Esophagus squamous epithelium (tissue), 5 donors: Measurements from ENCODE around the gene MTMR3. TPM values are rescaled to one million over a fixed set of nuclear protein-coding genes. Genes with fewer than 3 reads are reported as not detected.
"Not testable (repeated sequence)": the region's sequence is repeated elsewhere in the genome, so short reads cannot be mapped to it uniquely, and the experiment has no call there.

Experiments used
- DNase-seq: peaks from one replicate; lab custom pipeline; 2025; lab: John Stamatoyannopoulos, UW
- H3K27ac ChIP-seq, 4 donors: fragments of 200-600 bp; sonication (generic); one replicate each; pipeline ENCODE4 v1.5.1; 2016 to 2019; ENCODE audit warnings: mild to moderate bottlenecking in 1 of 4
- H3K27me3 ChIP-seq, 4 donors: fragments of 200-600 bp; sonication (generic); 1 replicate in 3 of 4; 2 replicates in 1 of 4; pipeline versions ENCODE4 v1.5.1 to v1.6.0; 2017 to 2021; ENCODE audit warnings: antibody characterized with exemption in 1 of 4
- H3K36me3 ChIP-seq, 3 donors: fragments of 200-600 bp; sonication (generic); one replicate each; pipeline ENCODE4 v1.5.1; 2016 to 2019
- H3K4me1 ChIP-seq, 3 donors: fragments of 200-600 bp; sonication (generic); one replicate each; pipeline ENCODE4 v1.5.1; 2017 to 2019
- H3K4me3 ChIP-seq, 4 donors: fragments of 200-600 bp; sonication (generic); 1 replicate in 3 of 4; 2 replicates in 1 of 4; pipeline ENCODE4 v1.5.1; 2016 to 2019; ENCODE audit warnings: mild to moderate bottlenecking in 2 of 4, moderate library complexity in 1 of 4
- H3K9me3 ChIP-seq, 3 donors: fragments of 200-600 bp; sonication (generic); one replicate each; pipeline ENCODE4 v1.5.1; 2016 to 2019
- POLR2A ChIP-seq, 4 donors: fragments of 450-650 bp; IDR thresholded peaks; one replicate each; pipeline ENCODE4 v1.6.1; 2017; ENCODE audit warnings: antibody characterized with exemption in 4 of 4, mild to moderate bottlenecking in 4 of 4, moderate library complexity in 3 of 4
- WGBS, 2 donors: methylation state at CpG; one replicate each; pipeline ENCODE4 v1.1.5; 2018; 5-methylcytosine and 5-hydroxymethylcytosine counted together
- intact Hi-C: fragments of 100-400 bp; cut with DNase I; formaldehyde crosslinking; loops from one replicate; pipeline ENCODE4 v1.15.0; 2022
- total RNA-seq, 4 donors: library from RNA; depleted of rRNA; stranded (reverse); fragments of >200 nt; gene quantifications; one replicate each; pipeline ENCODE4 v1.1.0, GENCODE V29; 2016
- TF ChIP-seq, protein P1 (sequence below), 6 experiments: fragments of 450-650 bp in 4 of 6; fragments of 200-600 bp in 2 of 6; sonication (generic) in 2 of 6; IDR thresholded peaks; one replicate each; pipeline ENCODE4 v1.5.1; 2016 to 2019; ENCODE audit warnings: antibody characterized with exemption in 6 of 6, mild to moderate bottlenecking in 4 of 6, moderate library complexity in 4 of 6
- donor health status: DM: yes; HTN: yes; CAD: no.

Gene MTMR3
- total RNA-seq, 4 donors from 2014 or later: 34.9 to 63.1 (median 38.4) TPM

GRCh38 chr22:29967461-29967860 lies 84.5 kb downstream of the MTMR3 start:
- Histone ChIP-seq H3K36me3 (peaks cover 0 to 24% (median 0%) of the 10 kb centered on the region in 3 donors), H3K4me3 (no peak overlapping the region), H3K4me1 (peaks cover 0 to 25% (median 0%) of the 10 kb centered on the region in 3 donors), H3K27me3 (no peaks in the 10 kb centered on the region), H3K9me3 (no peaks in the 10 kb centered on the region), H3K27ac (no peak overlapping the region)
- intact Hi-C loops: no loop called here
- TF ChIP-seq, protein P1, sequence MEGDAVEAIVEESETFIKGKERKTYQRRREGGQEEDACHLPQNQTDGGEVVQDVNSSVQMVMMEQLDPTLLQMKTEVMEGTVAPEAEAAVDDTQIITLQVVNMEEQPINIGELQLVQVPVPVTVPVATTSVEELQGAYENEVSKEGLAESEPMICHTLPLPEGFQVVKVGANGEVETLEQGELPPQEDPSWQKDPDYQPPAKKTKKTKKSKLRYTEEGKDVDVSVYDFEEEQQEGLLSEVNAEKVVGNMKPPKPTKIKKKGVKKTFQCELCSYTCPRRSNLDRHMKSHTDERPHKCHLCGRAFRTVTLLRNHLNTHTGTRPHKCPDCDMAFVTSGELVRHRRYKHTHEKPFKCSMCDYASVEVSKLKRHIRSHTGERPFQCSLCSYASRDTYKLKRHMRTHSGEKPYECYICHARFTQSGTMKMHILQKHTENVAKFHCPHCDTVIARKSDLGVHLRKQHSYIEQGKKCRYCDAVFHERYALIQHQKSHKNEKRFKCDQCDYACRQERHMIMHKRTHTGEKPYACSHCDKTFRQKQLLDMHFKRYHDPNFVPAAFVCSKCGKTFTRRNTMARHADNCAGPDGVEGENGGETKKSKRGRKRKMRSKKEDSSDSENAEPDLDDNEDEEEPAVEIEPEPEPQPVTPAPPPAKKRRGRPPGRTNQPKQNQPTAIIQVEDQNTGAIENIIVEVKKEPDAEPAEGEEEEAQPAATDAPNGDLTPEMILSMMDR (IDR thresholded peaks at IDR 0.05): no peak
- no peak for TF ChIP-seq POLR2A (IDR thresholded peaks at IDR 0.05)
- no peak for DNase-seq

- no peak for TF ChIP-seq POLR2A (IDR thresholded peaks at IDR 0.05)
- TF ChIP-seq, protein P1 (IDR thresholded peaks at IDR 0.05): no peak
- Histone ChIP-seq H3K4me3 (no peak overlapping the region), H3K9me3 (no peaks in the 10 kb centered on the region), H3K36me3 (peaks cover 0 to 14% (median 0%) of the 10 kb centered on the region in 3 donors), H3K27ac (no peak overlapping the region), H3K4me1 (peaks cover 0 to 41% (median 0%) of the 10 kb centered on the region in 3 donors), H3K27me3 (no peaks in the 10 kb centered on the region)
- WGBS, 2 donors: 79 to 82% methylated on average over 3 of the region's 3 CpGs
- intact Hi-C loops: no loop called here
- no peak for DNase-seq
Measured at GRCh38 chr22:29971607-29972006, 88.6 kb downstream of the MTMR3 start.

GRCh38 chr22:29972121-29972520 lies 89.1 kb downstream of the MTMR3 start:
- TF ChIP-seq POLR2A (IDR thresholded peaks at IDR 0.05): no peak
- TF ChIP-seq, protein P1 (IDR thresholded peaks at IDR 0.05): no peak
- no peak for DNase-seq
- 77 to 86% methylated on average over 2 of the region's 2 CpGs for WGBS, 2 donors
- H3K9me3 ChIP-seq: no peaks in the 10 kb centered on the region
- H3K27ac ChIP-seq: no peak overlapping the region
- no peak overlapping the region for H3K4me3 ChIP-seq
- H3K4me1 ChIP-seq: peaks cover 0 to 41% (median 0%) of the 10 kb centered on the region in 3 donors
- no peaks in the 10 kb centered on the region for H3K27me3 ChIP-seq
- intact Hi-C loops: no loop called here
- peaks cover 0 to 14% (median 0%) of the 10 kb centered on the region in 3 donors for H3K36me3 ChIP-seq

GRCh38 chr22:29973269-29973668 lies 90.3 kb downstream of the MTMR3 start:
- no peak for TF ChIP-seq POLR2A (IDR thresholded peaks at IDR 0.05)
- TF ChIP-seq, protein P1 (IDR thresholded peaks at IDR 0.05): no peak
- Histone ChIP-seq H3K27ac (no peak overlapping the region), H3K27me3 (no peaks in the 10 kb centered on the region), H3K36me3 (peaks cover 0 to 20% (median 0%) of the 10 kb centered on the region in 3 donors), H3K9me3 (no peaks in the 10 kb centered on the region), H3K4me1 (peaks cover 0 to 41% (median 0%) of the 10 kb centered on the region in 3 donors), H3K4me3 (no peak overlapping the region)
- no peak for DNase-seq
- 90 to 91% methylated on average over 4 of the region's 4 CpGs for WGBS, 2 donors
- intact Hi-C loops: no loop called here

- DNase-seq, intact Hi-C loops, H3K27me3 ChIP-seq, H3K27ac ChIP-seq, H3K4me3 ChIP-seq, H3K9me3 ChIP-seq: not testable (repeated sequence)
- H3K36me3 ChIP-seq: peaks cover 0 to 24% (median 0%) of the 10 kb centered on the region in 3 donors
- WGBS, 2 donors: 71 to 86% methylated on average over 8 to 9 of the region's 9 CpGs
- H3K4me1 ChIP-seq: peaks cover 0 to 43% (median 0%) of the 10 kb centered on the region in 3 donors
Measured at GRCh38 chr22:29973680-29974079, 90.7 kb downstream of the MTMR3 start.

DNA sequence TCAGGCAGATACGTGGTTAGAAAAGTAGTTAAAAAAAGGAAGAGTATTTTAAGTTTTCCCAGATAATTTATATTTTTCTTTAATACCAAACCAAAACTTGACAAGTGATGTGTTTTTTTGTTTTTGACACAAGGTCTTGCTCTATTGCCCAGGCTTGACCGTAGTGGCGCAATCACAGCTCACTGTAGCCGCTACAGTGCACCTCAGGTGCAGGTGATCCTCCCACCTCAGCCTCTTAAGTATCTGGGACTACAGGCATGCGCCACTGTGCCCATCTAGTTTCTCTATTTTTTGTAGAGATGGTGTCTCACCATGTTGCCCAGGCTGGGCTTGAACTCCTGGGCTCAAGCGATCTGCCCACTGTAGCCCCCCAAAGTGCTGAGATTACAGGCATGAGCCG lies 92.5 kb downstream of the MTMR3 start:
- Histone ChIP-seq H3K27me3 (no peaks in the 10 kb centered on the region), H3K4me1 (peaks cover 0 to 48% (median 10%) of the 10 kb centered on the region in 3 donors), H3K9me3 (no peaks in the 10 kb centered on the region), H3K27ac (no peak overlapping the region), H3K4me3 (no peak overlapping the region), H3K36me3 (peaks cover 0 to 33% (median 0%) of the 10 kb centered on the region in 3 donors)
- no peak for DNase-seq
- 81 to 97% methylated on average over 7 of the region's 7 CpGs for WGBS, 2 donors
- no peak for TF ChIP-seq POLR2A (IDR thresholded peaks at IDR 0.05)
- TF ChIP-seq, protein P1 (IDR thresholded peaks at IDR 0.05): no peak
- intact Hi-C loops: no loop called here
